Activated CD4-positive, alpha-beta T cell treated with anti-CD3 and anti-CD28 coated beads, Interleukin-2, amount 50 U/mL, for 1 hour (primary cell): Measurements from ENCODE around the gene KLB.
A peak's percentile ranks its signal among the peaks of the same experiment; 100 is the strongest.
"Not testable (repeated sequence)": the region's sequence is repeated elsewhere in the genome, so short reads cannot be mapped to it uniquely, and the experiment has no call there.

ENCODE experiments used
- DNase-seq: peaks from one replicate; pipeline ENCODE4 v3.0.0-alpha.2; 2020

KLB gene

GRCh38 chr4:39406763-39407583 is at the start of gene KLB:
Gene KLB (plus strand): TSS chr4:39406930. CDS start chr4:39406950, 20 bp downstream.
- no peak for DNase-seq

DNA sequence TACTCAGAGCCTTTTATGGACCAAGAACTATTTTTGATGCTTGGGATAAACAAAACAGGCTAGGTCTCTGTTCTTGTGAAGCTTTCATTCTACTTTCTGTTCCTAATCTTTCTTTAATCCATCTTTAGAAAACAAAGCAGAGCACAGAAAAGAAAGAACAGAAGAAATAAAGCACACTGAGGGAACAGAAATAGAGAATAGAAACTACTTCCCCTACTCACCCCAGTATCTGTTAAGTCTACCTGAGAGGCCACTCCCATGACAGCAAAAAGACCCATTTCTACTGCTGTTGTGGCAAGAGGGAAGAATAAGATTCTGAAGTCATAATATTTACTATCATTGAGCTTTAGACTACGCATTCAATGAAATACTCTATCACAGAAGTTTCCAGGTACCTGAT is 49.7 kb upstream of the KLB start:
- DNase-seq = no peak

DNA sequence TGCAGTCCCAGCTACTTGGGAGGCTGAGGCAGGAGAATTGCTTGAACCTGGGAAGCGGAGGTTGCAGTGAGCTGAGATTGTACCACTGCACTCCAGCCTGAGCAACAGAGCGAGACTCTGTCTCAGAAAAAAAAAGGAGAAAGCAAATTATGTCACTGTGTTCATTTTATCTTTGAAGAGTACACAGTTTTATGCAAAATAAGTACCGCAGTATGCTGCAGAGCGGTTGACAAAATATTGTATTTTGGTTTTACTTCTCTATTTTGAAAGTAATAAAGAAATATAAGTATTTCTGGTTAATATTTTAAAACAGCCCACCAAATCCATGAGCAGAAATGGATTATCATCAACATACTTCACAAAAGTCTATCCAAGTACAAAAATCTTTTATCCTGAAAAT is 46.1 kb upstream of the KLB start:
- not testable (repeated sequence) for DNase-seq

DNA sequence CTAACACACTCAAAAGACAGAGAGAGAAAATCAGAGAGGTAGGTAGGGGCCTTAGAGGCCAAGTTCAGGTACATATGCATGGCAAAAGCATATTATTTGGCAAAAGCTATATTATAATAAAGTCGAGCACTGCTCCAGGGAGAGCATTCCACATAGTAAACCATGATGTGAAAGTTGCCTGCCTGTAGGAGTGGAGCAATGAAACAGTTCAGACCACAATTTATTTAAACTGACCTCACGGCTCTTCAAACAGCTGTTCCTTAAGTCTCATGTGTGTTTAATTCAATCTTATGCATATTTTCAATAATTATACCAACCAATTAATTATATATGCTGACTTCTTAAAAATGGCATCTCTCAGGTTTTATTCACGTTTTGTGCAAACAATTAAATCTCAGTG is 43.9 kb upstream of the KLB start:
- no peak for DNase-seq

DNA sequence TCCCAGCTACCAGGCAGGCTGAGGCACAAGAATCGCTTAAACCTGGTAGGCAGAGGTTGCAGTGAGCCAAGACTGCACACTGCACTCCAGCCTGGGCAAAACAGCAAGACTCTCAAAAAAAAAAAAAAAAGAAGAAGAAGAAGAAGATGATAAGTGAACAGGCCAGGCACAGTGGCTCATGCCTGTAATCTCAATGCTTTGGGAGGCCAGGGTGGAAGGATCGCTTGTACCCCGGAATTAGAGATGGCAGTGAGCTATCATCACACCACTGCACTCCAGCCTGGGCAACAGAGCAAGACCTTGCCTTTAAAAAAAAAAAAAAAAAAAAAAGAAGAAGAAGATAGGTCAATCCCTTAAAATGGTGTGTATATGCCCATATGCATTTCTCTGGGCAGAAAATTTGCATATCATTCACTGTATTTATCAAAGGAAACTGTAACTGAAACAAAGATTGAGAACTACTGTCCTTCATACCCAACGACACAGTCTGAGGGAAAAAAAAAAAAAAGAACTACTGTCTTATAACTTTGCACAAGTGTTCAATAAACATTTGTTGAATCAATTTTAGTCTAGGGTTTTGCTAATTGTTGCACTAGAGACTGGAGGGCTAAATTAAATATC is 42.8 kb upstream of the KLB start:
- no peak for DNase-seq

DNA sequence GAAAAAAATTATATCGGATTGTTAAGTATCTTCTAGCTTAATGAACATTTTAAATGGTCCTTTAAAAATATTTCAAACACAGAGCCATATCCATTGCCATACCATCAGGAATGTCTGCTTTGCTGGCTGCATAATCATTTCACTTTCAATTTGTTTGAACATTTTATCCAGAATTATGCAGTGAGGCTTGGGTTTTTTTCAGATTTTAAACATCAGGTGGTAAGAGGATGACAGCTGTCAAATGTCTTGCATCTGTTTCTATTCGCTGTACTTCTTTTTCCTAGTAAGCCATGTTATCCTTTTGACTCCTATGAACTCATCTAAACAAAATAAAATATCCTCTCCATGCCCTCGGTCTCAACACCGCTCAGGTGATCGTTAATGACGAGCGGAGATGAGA is 41.4 kb upstream of the KLB start:
- no peak for DNase-seq

DNA sequence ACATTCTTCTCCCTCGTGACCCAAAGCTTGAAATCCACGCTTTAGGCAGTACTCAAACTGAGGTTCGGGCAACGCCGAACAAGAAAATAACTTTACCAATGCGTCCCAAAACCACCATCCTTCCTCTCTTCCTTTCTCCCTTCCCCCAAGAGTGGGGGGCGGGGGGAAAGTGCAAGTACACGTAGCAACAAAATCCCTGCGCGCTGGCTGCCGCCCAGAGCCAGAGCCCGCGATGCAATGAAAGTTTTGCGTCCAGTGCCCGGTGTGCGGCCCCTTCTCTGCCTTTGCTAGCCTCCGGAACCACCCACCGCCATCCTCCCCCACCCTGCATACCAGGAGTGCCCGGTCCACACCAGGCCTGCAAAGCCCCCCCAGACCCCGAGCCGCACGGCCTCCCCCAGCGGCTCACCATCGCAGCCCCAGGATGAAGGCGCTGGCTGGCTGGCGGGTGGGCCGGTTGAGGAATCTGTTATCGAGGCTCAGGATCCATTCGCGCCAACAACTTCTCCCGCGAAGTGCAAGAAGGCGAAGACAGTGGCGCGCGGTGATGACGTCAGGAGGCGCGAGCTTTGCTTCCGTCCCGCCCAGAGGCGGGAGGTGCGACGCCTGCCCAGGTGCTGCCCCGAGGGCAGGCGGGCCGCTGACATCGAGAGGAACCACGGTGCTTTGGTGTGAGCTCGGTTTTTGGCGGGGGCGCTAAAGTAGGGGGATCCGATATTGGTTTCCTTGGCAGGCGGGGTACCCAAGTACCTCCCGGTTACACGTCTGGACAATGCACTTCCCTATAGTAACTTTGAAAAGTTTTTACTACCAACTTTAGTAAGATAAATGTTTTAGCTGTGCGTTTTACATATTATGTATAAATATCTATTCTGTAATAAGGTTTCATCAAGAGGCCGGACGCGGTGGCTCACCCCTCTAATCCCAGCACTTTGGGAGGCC is 40.6 kb upstream of the KLB start, which contains the start of gene RFC1:
TSS of gene RFC1 (minus strand) at position 533 of the 942 bp plus-strand sequence. CDS start at position 412, 121 bp downstream.
- DNase-seq = peak; percentile 96

GRCh38 chr4:39367166-39367565 is 39.6 kb upstream of the KLB start:
- no peak for DNase-seq

DNA sequence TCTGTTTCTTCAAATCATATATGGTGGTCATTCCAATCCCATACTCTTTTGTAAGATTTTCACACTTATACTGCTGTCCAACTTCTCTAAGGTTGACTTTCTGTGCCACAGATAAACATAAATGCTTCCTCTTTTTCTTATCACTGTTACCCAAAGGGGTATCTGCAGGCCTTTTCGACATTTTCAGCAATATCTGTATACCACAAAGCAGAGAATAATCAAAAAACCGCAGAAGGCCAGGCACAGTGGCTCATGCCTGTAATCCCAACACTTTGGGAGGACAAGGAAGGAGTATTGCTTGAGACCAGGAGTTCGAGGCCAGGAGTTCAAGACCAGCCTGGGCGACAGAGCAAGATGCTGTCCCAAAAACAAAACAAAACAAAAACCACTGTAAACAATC is 37.4 kb upstream of the KLB start:
- DNase-seq = no peak

- DNase-seq = not testable (repeated sequence)
Measured at GRCh38 chr4:39371209-39371608, 35.5 kb upstream of the KLB start.

- DNase-seq = no peak
Measured at GRCh38 chr4:39375478-39375877, 31.3 kb upstream of the KLB start.

DNA sequence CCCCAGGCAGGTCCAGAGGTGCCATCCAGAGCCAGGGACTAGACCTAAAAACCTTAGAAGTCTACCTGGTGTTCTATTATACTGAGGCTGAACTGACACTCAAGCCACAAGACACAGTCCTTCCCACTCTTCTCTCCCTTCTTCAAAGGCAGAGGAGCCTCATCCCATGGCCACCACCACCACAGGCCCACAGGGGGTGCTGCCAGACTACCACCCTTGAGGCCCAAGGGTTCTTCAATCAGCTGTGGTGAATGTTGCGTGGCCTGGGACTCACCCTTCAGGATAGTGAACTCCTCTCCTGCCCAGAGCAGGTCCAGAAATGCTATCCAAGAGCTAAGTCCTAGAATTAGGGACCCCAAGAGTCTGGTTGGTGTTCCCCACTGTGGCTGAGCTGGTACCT is 23.0 kb upstream of the KLB start:
- no peak for DNase-seq

- no peak for DNase-seq
Measured at GRCh38 chr4:39384563-39384962, 22.2 kb upstream of the KLB start.

DNA sequence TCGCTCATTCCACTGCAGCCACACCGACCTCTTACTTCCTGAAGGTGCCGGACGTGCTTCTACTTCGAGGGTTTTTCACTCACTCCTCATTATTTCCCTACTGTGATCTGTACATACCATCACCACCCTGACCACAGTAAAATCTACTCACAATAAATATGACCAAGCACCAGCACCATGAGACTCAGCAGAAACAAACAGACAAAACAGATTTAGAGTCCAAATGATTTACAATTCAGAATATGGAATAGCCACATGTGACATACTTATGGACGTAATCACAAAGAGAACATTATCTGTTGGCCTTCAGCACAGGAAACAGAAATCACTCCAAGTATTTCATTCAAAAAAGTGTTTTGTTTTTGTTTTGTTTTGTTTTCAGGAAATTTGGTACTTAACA is 16.1 kb upstream of the KLB start:
- DNase-seq = no peak

- no peak for DNase-seq
Measured at GRCh38 chr4:39394706-39395105, 12.0 kb upstream of the KLB start.

DNA sequence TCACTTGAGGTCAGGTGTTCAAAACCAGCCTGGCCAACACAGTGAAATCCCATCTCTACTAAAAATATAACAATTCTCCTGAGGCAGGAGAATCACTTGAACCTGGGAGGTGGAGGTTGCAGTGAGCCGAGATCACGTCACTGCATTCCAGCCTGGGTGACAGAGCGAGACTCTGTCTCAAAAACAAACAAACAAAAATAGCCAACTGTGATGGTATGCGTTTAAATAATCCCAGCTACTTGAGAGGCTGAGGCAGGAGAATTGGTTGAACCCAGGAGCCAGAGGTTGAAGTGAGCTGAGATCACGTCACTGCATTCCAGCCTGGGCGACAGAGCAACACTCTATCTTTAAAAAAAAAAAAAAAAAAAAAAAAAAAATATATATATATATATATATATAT is 5.1 kb upstream of the KLB start:
- DNase-seq = not testable (repeated sequence)

DNA sequence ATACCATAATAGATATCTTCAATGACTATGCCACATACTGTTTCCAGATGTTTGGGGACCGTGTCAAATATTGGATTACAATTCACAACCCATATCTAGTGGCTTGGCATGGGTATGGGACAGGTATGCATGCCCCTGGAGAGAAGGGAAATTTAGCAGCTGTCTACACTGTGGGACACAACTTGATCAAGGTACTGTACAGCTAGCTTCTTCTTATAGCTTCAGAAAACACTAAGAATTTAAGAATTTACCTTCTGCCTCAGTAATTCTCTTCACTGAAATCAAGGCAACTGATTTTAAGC is 805 bp downstream of the KLB start:
- DNase-seq = no peak

DNA sequence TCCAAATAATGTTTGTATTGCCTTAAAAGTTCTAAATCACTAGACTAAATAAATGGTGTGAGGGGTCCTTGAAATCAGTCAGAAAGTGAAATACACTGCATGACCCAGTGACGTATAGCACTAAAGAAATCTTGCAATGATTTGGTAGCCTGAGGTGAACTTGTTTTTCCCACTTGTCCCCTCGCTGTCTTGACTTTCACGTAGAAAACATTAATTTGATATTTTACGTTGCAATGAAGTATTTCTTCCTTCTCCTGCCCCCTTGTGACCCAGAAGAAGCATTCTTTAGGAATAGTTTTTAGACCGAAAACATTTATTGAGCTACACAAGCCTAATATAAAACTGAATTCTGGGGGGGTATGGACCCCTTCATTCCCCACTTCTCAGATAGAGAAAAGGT is 3.7 kb downstream of the KLB start:
- no peak for DNase-seq

- DNase-seq = not testable (repeated sequence)
Measured at GRCh38 chr4:39411561-39411960, 4.8 kb downstream of the KLB start.

- no peak for DNase-seq
Measured at GRCh38 chr4:39415678-39416283, 9.1 kb downstream of the KLB start.

DNA sequence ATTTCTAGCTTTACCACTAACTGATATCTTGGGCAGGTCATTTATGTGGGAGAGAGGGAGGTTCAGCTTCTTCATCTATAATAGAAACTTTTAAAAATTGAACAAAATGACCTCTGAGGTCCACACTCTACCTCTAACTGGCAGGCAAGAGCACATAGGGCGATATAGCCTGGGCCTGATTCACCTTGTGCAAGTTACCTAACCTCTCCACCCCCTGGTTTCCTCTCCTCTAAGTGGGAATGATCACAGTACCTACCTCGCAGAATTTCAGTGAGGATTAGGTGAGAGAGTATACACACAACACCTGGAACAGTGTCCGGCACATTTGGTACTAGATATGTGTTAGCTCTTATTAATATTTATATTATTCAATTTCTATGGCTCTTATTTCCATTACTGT is 15.5 kb downstream of the KLB start:
- DNase-seq = no peak

- not testable (repeated sequence) for DNase-seq
Measured at GRCh38 chr4:39425297-39425696, 18.6 kb downstream of the KLB start.

DNA sequence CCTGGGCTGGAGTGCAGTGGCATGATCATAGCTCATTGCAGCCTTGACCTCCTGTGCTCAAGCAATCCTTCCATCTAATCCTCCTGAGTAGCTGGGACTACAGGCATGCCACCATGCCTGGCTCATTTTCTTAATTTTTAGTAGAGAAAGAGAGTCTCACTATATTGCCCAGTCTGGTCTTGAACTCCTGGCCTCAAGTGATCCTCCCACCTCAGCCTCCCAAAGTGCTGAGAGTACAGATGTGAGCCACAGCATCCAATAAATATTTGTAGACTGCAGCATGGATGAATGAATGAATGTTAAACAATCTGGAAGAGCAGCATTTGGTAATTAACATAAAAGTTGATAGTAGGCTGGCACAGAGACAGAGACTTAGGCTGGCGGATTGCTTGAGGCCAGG is 20.0 kb downstream of the KLB start:
- DNase-seq = no peak
